ENCODE measurements around the gene KCNK10.

DNA sequence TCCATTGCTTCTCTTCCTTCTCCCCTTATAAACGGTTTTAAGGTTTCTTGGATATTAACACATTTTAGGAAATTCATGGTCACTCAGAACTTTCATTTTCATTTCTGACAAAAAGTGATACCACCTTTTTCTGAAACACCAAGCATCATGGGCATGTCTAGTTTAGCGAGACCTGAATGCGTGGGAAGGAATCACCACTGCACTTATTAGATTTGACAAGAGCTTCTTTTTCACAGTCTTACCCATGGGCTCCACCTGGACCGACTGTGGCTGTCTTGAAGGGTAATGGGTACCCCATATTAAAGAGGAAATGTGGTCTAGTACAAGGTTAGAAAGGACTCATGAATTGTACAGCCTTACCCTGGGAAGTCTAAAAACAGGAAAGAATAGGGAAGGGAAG is 95.4 kb downstream of the KCNK10 start:
- TF ChIP-seq, protein P1, sequence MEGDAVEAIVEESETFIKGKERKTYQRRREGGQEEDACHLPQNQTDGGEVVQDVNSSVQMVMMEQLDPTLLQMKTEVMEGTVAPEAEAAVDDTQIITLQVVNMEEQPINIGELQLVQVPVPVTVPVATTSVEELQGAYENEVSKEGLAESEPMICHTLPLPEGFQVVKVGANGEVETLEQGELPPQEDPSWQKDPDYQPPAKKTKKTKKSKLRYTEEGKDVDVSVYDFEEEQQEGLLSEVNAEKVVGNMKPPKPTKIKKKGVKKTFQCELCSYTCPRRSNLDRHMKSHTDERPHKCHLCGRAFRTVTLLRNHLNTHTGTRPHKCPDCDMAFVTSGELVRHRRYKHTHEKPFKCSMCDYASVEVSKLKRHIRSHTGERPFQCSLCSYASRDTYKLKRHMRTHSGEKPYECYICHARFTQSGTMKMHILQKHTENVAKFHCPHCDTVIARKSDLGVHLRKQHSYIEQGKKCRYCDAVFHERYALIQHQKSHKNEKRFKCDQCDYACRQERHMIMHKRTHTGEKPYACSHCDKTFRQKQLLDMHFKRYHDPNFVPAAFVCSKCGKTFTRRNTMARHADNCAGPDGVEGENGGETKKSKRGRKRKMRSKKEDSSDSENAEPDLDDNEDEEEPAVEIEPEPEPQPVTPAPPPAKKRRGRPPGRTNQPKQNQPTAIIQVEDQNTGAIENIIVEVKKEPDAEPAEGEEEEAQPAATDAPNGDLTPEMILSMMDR (IDR thresholded peaks at IDR 0.05) = no peak
- no peak for TF ChIP-seq POLR2A (IDR thresholded peaks at IDR 0.05; ENCODE audit: low read depth)
